ENCODE data around the gene ABT1. TPM values are rescaled to one million over a fixed set of nuclear protein-coding genes. Genes with fewer than 3 reads are reported as not detected.

ABT1 gene
- total and polyA plus RNA-seq, 8 donors, result 9.8 to 16.9 (median 15.2) TPM

GRCh38 chr6:26568601-26569432, 27.9 kb upstream of the ABT1 start:
- intact Hi-C loops (cut with DNase I), result no loop called here
- no peaks in the 10 kb centered on the region for H3K27me3 ChIP-seq
- peak overlapping the region; percentile 50 to 51 for H3K4me3 ChIP-seq
- no peak for TF ChIP-seq CTCF (IDR thresholded peaks at IDR 0.05)
- DNase-seq, result peak; percentile 82 to 96 (median 92)
- no peaks in the 10 kb centered on the region for H3K9me3 ChIP-seq
- peaks cover 0 to 24% of the 10 kb centered on the region in 2 donors for H3K4me1 ChIP-seq
- H3K36me3 ChIP-seq, result no peaks in the 10 kb centered on the region
- H3K27ac ChIP-seq, result peak overlapping the region; percentile 37 to 64
- ATAC-seq, result peak; percentile 79

GRCh38 chr6:26569433-26569764, 27.4 kb upstream of the ABT1 start:
- Histone ChIP-seq H3K4me3 (peak overlapping the region in 1 of 2 donors; percentile 50), H3K27me3 (no peaks in the 10 kb centered on the region), H3K9me3 (no peaks in the 10 kb centered on the region), H3K36me3 (no peaks in the 10 kb centered on the region), H3K27ac (peak overlapping the region in 1 of 2 donors; percentile 37), H3K4me1 (peaks cover 0 to 24% of the 10 kb centered on the region in 2 donors)
- DNase-seq (no peak), ATAC-seq (no peak)
- TF ChIP-seq CTCF (IDR thresholded peaks at IDR 0.05), result no peak
- intact Hi-C loops (cut with DNase I), result no loop called here

- Histone ChIP-seq H3K4me1 (peaks cover 0 to 24% of the 10 kb centered on the region in 2 donors), H3K9me3 (no peaks in the 10 kb centered on the region), H3K4me3 (no peak overlapping the region), H3K36me3 (no peaks in the 10 kb centered on the region), H3K27me3 (no peaks in the 10 kb centered on the region), H3K27ac (no peak overlapping the region)
- ATAC-seq (no peak), DNase-seq (no peak)
- intact Hi-C loops (cut with DNase I), result no loop called here
- TF ChIP-seq CTCF (IDR thresholded peaks at IDR 0.05), result no peak
These were observed 26.5 kb upstream of the ABT1 start for GRCh38 chr6:26570027-26570809.

- H3K4me3 ChIP-seq, result peak overlapping the region; percentile 30 to 55
- intact Hi-C loops (cut with DNase I), result no loop called here
- peaks cover 0 to 15% of the 10 kb centered on the region in 2 donors for H3K27me3 ChIP-seq
- DNase-seq (peak in 3 of 4 donors; percentile 49 to 80 (median 75)), ATAC-seq (peak; percentile 77)
- H3K4me1 ChIP-seq, result peaks cover 0 to 29% of the 10 kb centered on the region in 2 donors
- no peak for TF ChIP-seq CTCF (IDR thresholded peaks at IDR 0.05)
- no peaks in the 10 kb centered on the region for H3K36me3 ChIP-seq
- no peaks in the 10 kb centered on the region for H3K9me3 ChIP-seq
- H3K27ac ChIP-seq, result peak overlapping the region; percentile 64 to 78
These were observed 25.0 kb upstream of the ABT1 start for GRCh38 chr6:26571592-26572296.
